Activated CD4-positive, alpha-beta memory T cell treated with anti-CD3 and anti-CD28 coated beads for 36 hours (primary cell): ENCODE data around the gene ALDH3B1. TPM values are rescaled to one million over a fixed set of nuclear protein-coding genes. Genes with fewer than 3 reads are reported as not detected.

Source experiments
- CTCF ChIA-PET: fragments of 350-600 bp; sonication (Branson Sonifier 250); formaldehyde crosslinking; loops from one replicate; lab custom pipeline; 2021; ENCODE audit warnings: antibody characterized with exemption, inconsistent platforms; lab: Charles Lee
- POLR2A ChIA-PET: fragments of 350-600 bp; sonication (Branson Sonifier 250); formaldehyde crosslinking; loops from one replicate; lab custom pipeline; 2021; ENCODE audit warnings: antibody characterized with exemption; lab: Charles Lee
- DNase-seq: peaks from one replicate; pipeline ENCODE4 v3.0.0-alpha.2; 2020
- H3K27ac Mint-ChIP-seq: one replicate; pipeline ENCODE4 v1.8.0; 2021; ENCODE audit warnings: mixed read lengths
- H3K27me3 Mint-ChIP-seq: one replicate; pipeline ENCODE4 v1.8.0; 2021; ENCODE audit warnings: mixed read lengths
- H3K36me3 Mint-ChIP-seq: one replicate; pipeline ENCODE4 v1.8.0; 2021; ENCODE audit warnings: mixed read lengths
- H3K4me1 Mint-ChIP-seq: one replicate; pipeline ENCODE4 v1.8.0; 2021; ENCODE audit warnings: low read depth, mixed read lengths
- H3K4me3 Mint-ChIP-seq: one replicate; pipeline ENCODE4 v1.8.0; 2021; ENCODE audit warnings: mild to moderate bottlenecking, mixed read lengths
- H3K9me3 Mint-ChIP-seq: one replicate; pipeline ENCODE4 v1.8.0; 2021; ENCODE audit warnings: mixed read lengths
- intact Hi-C: fragments of 100-400 bp; cut with micrococcal nuclease; formaldehyde crosslinking; loops from one replicate; pipeline ENCODE4 v1.15.1; 2023
- total RNA-seq, 2 experiments: library from RNA; stranded (reverse); gene quantifications; one replicate each; pipeline ENCODE4 v1.2.3, GENCODE V29; 2021

Gene ALDH3B1
- total RNA-seq, 2 experiments from 2014 or later = not detected

DNA sequence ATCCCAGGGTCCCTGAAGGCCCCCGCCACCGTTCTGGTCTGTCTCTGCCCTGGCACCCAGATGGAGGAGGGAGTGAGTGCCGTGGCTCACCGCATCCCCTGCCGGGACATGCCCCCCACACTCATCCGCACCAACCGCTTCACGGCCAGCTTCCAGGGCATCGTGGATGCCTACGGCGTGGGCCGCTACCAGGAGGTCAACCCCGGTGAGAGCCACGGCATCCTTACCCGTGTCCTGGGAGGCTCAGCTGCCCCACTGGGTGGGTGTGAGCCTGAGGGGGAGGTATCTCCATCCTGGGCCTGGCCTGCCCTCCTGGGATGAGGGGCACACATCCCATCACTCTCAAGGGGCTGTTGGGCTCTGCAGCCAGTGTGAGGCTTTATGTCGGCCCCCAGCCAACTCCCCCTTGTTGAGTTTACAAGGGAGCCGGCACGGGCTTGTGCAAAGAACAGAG lies 34.8 kb downstream of the ALDH3B1 start:
- no peaks in the 10 kb centered on the region for H3K27me3 Mint-ChIP-seq
- POLR2A ChIA-PET = no interaction called here
- no peaks in the 10 kb centered on the region for H3K9me3 Mint-ChIP-seq
- intact Hi-C loops = no loop called here
- no peak overlapping the region for H3K27ac Mint-ChIP-seq
- H3K4me3 Mint-ChIP-seq = no peak overlapping the region
- peaks cover 15% of the 10 kb centered on the region for H3K36me3 Mint-ChIP-seq
- CTCF ChIA-PET = no interaction called here
- DNase-seq = no peak
- peaks cover 5% of the 10 kb centered on the region for H3K4me1 Mint-ChIP-seq

GRCh38 chr11:68047437-68048290 lies 37.5 kb downstream of the ALDH3B1 start:
- intact Hi-C loops = no loop called here
- H3K27me3 Mint-ChIP-seq = no peaks in the 10 kb centered on the region
- no peak overlapping the region for H3K4me3 Mint-ChIP-seq
- CTCF ChIA-PET = no interaction called here
- no peaks in the 10 kb centered on the region for H3K9me3 Mint-ChIP-seq
- DNase-seq = no peak
- POLR2A ChIA-PET = no interaction called here
- no peak overlapping the region for H3K27ac Mint-ChIP-seq
- no peaks in the 10 kb centered on the region for H3K4me1 Mint-ChIP-seq
- peaks cover 25% of the 10 kb centered on the region for H3K36me3 Mint-ChIP-seq

- Mint-ChIP-seq H3K27me3 (no peaks in the 10 kb centered on the region), H3K27ac (no peak overlapping the region), H3K9me3 (no peaks in the 10 kb centered on the region), H3K36me3 (peaks cover 25% of the 10 kb centered on the region), H3K4me3 (no peak overlapping the region), H3K4me1 (no peaks in the 10 kb centered on the region)
- ChIA-PET POLR2A (no interaction called here), CTCF (no interaction called here)
- no peak for DNase-seq
- intact Hi-C loops = no loop called here
Measured at GRCh38 chr11:68048681-68049508, 38.8 kb downstream of the ALDH3B1 start.

- Mint-ChIP-seq H3K4me3 (no peak overlapping the region), H3K4me1 (no peaks in the 10 kb centered on the region), H3K9me3 (no peaks in the 10 kb centered on the region), H3K27me3 (no peaks in the 10 kb centered on the region), H3K36me3 (peaks cover 21% of the 10 kb centered on the region), H3K27ac (no peak overlapping the region)
- DNase-seq = no peak
- ChIA-PET POLR2A (interaction anchor here (0.6 kb wide), 1 partner anchor 15 kb away, joined by 3 read pairs; no protein-coding TSS in a partner anchor), CTCF (no interaction called here)
- intact Hi-C loops = no loop called here
Measured at GRCh38 chr11:68049509-68050370, 39.6 kb downstream of the ALDH3B1 start.

DNA sequence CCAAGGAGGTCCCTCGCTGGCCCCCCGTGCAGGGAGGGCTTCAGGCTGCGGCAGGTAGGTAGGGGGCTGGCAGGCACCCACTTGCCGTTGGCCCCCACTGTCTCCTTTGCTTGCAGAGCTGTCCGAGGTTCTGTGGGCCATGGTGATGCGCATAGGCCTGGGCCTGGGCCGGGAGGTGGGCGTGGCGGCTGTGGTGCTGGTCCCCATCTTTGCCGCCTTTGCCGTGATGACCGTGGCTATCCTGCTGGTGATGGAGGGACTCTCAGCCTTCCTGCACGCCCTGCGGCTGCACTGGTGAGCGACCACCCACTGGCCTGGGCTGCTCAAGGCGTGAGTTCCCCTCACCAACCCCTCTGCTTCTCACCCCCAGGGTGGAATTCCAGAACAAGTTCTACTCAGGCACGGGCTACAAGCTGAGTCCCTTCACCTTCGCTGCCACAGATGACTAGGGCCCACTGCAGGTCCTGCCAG lies 40.3 kb downstream of the ALDH3B1 start:
- peaks cover 21% of the 10 kb centered on the region for H3K36me3 Mint-ChIP-seq
- POLR2A ChIA-PET = interaction anchor here (0.6 kb wide), 1 partner anchor 14 kb away, joined by 3 read pairs; no protein-coding TSS in a partner anchor
- H3K27me3 Mint-ChIP-seq = no peaks in the 10 kb centered on the region
- no peaks in the 10 kb centered on the region for H3K9me3 Mint-ChIP-seq
- CTCF ChIA-PET = no interaction called here
- no peak overlapping the region for H3K27ac Mint-ChIP-seq
- no peak overlapping the region for H3K4me3 Mint-ChIP-seq
- intact Hi-C loops = no loop called here
- DNase-seq = no peak
- H3K4me1 Mint-ChIP-seq = no peaks in the 10 kb centered on the region

DNA sequence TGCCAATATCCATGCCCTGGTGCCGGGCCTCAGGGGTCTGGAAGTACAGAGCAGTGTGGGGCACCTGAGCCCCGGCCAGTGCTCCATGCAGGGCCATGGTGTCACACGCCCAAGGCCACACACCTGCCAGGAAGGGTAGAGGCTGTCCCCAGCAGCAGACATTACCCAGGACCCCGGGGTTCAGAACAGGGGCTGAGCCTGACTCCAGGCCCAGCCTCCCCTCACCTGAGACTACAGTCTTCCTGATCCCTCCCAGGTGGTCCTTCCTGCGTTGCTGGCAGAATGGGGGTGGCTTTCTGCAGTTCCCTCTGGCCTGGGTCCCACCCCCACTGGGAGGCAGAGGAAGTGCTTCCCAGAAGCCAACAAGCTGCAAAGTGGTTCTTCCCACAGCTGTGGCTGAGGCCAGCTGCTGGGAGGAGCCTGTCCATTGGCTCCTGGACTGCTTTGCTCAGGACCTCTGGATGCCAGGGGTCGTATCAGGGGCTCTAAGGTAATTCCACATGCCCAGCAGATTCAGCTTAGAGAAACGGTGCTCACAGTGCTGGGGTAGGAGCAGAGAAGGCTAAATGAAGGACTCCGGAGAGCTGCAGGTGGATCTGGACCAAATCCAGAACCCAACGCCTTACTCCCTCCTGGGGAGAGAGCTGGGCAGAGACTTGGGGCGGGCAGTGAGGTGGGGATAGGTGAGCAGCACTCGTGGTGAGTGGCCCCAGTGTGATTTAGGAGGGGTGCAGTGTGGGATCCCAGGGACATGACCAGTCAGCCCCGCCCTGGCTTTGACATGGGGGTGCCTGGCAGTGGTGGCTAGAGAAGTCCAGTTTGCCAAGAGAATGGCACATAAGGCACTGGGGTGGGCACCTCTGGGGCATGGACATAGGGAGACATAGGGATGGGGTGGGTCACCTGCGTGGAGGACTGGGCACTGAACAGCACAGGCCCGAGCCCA lies 41.3 kb downstream of the ALDH3B1 start:
- H3K27ac Mint-ChIP-seq = no peak overlapping the region
- peaks cover 19% of the 10 kb centered on the region for H3K36me3 Mint-ChIP-seq
- H3K27me3 Mint-ChIP-seq = no peaks in the 10 kb centered on the region
- DNase-seq = no peak
- no peaks in the 10 kb centered on the region for H3K9me3 Mint-ChIP-seq
- H3K4me1 Mint-ChIP-seq = no peaks in the 10 kb centered on the region
- intact Hi-C loops = no loop called here
- ChIA-PET CTCF (no interaction called here), POLR2A (interaction anchor here (1.3 kb wide), 1 partner anchor 11 kb away, joined by 3 read pairs; no protein-coding TSS in a partner anchor)
- H3K4me3 Mint-ChIP-seq = no peak overlapping the region

- H3K36me3 Mint-ChIP-seq = peaks cover 17% of the 10 kb centered on the region
- intact Hi-C loops = no loop called here
- no peaks in the 10 kb centered on the region for H3K4me1 Mint-ChIP-seq
Measured at GRCh38 chr11:68052137-68052873, 42.2 kb downstream of the ALDH3B1 start.

DNA sequence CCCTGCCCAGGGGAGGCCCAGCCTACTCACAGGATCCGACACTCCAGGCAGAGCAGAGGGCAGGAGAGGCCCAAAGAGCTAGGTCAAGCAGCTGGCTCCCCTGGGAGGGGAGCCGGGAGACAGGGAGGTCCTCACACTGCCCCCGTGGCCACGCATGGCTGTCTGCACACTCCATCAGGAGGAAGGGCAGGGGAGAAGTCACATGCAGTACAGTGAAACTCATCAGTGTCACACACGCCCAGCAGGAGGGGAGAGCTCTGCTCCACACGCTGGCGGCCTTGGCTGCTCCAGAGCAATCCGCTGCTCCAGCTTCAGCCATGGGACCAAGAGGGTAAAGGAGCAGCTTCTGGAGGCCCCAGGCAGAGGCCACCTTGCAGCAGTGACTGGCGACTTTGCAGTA lies 43.0 kb downstream of the ALDH3B1 start:
- DNase-seq = no peak
- no peaks in the 10 kb centered on the region for H3K27me3 Mint-ChIP-seq
- H3K27ac Mint-ChIP-seq = no peak overlapping the region
- CTCF ChIA-PET = no interaction called here
- peaks cover 15% of the 10 kb centered on the region for H3K36me3 Mint-ChIP-seq
- H3K4me3 Mint-ChIP-seq = no peak overlapping the region
- intact Hi-C loops = no loop called here
- POLR2A ChIA-PET = no interaction called here
- no peaks in the 10 kb centered on the region for H3K9me3 Mint-ChIP-seq
- H3K4me1 Mint-ChIP-seq = no peaks in the 10 kb centered on the region

More at GRCh38 chr11:68052137-68052873, 42.2 kb downstream of the ALDH3B1 start:
- CTCF ChIA-PET = no interaction called here
- H3K27ac Mint-ChIP-seq = no peak overlapping the region
- DNase-seq = no peak
- H3K9me3 Mint-ChIP-seq = no peaks in the 10 kb centered on the region
- POLR2A ChIA-PET = interaction anchor here (1.3 kb wide), 1 partner anchor 12 kb away, joined by 3 read pairs; no protein-coding TSS in a partner anchor
- no peaks in the 10 kb centered on the region for H3K27me3 Mint-ChIP-seq
- H3K4me3 Mint-ChIP-seq = no peak overlapping the region

DNA sequence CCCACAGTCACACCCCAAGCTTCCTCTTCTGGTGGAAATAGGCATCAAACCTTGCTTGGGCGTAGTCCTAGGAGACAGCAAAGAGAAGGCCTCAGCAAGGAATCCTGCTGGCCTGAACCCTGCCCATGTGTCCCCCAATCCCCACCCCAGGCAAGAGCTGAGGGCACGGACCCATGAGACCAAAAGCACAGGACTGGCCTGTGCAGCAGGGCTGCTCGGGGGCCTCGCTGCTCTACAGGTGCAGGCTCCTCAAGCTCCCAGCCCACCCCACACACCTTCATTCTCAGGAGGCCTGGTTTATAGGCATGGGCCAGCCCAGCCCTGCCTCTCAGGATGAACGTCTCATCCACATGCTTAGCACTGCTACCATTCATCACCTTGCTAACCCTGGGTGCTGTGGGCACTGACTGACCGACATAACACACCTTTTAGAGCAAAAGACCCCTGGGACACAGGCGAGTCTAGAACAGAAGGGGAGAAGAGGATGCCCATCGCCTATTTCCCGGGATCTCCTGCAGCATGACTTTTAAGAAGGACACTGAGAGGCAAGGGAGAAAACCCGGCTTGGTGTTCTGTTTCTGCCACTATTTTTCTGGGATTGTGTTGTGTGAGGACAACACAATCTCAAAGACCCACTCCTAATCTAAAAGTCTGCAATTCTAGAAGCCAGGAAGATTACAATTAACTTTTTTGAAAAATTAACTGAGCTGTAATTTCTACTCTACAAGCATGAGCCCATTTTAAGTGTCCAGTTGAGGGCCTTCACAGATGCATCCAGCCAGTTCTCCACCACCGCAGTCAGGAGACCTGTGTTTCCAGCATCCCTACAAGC lies 44.1 kb downstream of the ALDH3B1 start:
- H3K27ac Mint-ChIP-seq = no peak overlapping the region
- ChIA-PET POLR2A (no interaction called here), CTCF (no interaction called here)
- no peaks in the 10 kb centered on the region for H3K27me3 Mint-ChIP-seq
- H3K36me3 Mint-ChIP-seq = peaks cover 15% of the 10 kb centered on the region
- no peaks in the 10 kb centered on the region for H3K4me1 Mint-ChIP-seq
- no peak overlapping the region for H3K4me3 Mint-ChIP-seq
- intact Hi-C loops = no loop called here
- no peak for DNase-seq
- no peaks in the 10 kb centered on the region for H3K9me3 Mint-ChIP-seq
